K562 (cell line): ENCODE results near the gene PKD1L1. TPM values are rescaled to one million over a fixed set of nuclear protein-coding genes. Genes with fewer than 3 reads are reported as not detected.

Source experiments
- ATAC-seq: fragments of 200-7000 bp; cut with Tn5 transposase; 3 replicates; pipeline ENCODE4 v1.9.1; 2020; ENCODE audit warnings: moderate library complexity
- BruUV-seq: library from RNA; stranded (reverse); fragments of 400-500 nt; replicated peaks from 2 replicates; lab custom pipeline; 2021; lab: Mats Ljungman, UMichigan
- CTCF ChIA-PET: fragments of 300-600 bp; formaldehyde crosslinking; extraction: SDS; loops from one replicate; lab custom pipeline; 2021; ENCODE audit warnings: low intra/inter-chr PET ratio; lab: Yijun Ruan, JAX
- POLR2A ChIA-PET: fragments of 300-600, 350-650 bp; sonication (Branson Sonifier 250); formaldehyde crosslinking; extraction: SDS; loops from one replicate; lab custom pipeline; 2021; ENCODE audit warnings: antibody characterized with exemption, inconsistent platforms; lab: Yijun Ruan, JAX
- DNase-seq, 4 experiments: peaks; one replicate each; pipeline versions ENCODE4 v3.0.0 to v3.0.0-alpha.2; 2011 to 2018; ENCODE audit warnings: low spot score in 3 of 4, mixed read lengths in 3 of 4; ENCODE audit errors: extremely low read depth in 1 of 4
- FAIRE-seq: peaks from 2 replicates; lab custom pipeline; 2011; peaks lifted over from hg19 to GRCh38; lab: Jason Lieb, UNC
- H2AFZ ChIP-seq: 2 replicates; pipeline ENCODE4 v1.6.0; 2011; ENCODE audit warnings: low read depth, low read length, control low read depth, inconsistent platforms
- H3K27ac ChIP-seq: fragments of 200-600 bp; 3 replicates; pipeline ENCODE4 v1.8.0; 2011; ENCODE audit warnings: low read depth, mild to moderate bottlenecking, control low read depth, inconsistent platforms, low read length, moderate library complexity, mixed read lengths; ENCODE audit errors: extremely low read depth
- H3K27me3 ChIP-seq, 2 experiments: fragments of 300-600 bp in 1 of 2; 2 replicates in 1 of 2; 3 replicates in 1 of 2; pipeline versions ENCODE4 v1.6.0 to v1.8.0; 2011; ENCODE audit warnings: inconsistent platforms in 2 of 2, low read length in 2 of 2, mild to moderate bottlenecking in 1 of 2, mixed read lengths in 1 of 2, moderate library complexity in 1 of 2; ENCODE audit not compliant: control insufficient read depth in 2 of 2, insufficient read depth in 2 of 2
- H3K36me3 ChIP-seq: fragments of 300-600 bp; 3 replicates; pipeline ENCODE4 v1.8.0; 2011; ENCODE audit warnings: mild to moderate bottlenecking, low read length, inconsistent platforms; ENCODE audit not compliant: control insufficient read depth, insufficient read depth
- H3K4me1 ChIP-seq, 2 experiments: fragments of 200-600 bp in 1 of 2; replicated peaks in 1 of 2; 2 replicates in 1 of 2; 3 replicates in 1 of 2; pipeline versions ENCODE4 v1.5.1 to v1.8.0; 2011; ENCODE audit warnings: inconsistent platforms in 2 of 2, low read length in 2 of 2, mild to moderate bottlenecking in 1 of 2, mixed read lengths in 1 of 2, moderate library complexity in 1 of 2; ENCODE audit not compliant: control insufficient read depth in 2 of 2, insufficient read depth in 2 of 2
- H3K4me2 ChIP-seq: 2 replicates; pipeline ENCODE4 v1.6.1; 2011; ENCODE audit warnings: low read length, control low read depth, inconsistent platforms, mixed read lengths; ENCODE audit not compliant: insufficient read depth
- H3K4me3 ChIP-seq: fragments of 200-600 bp; sonication (generic), shearing (Covaris generic); 2 replicates; pipeline ENCODE4 v1.5.1; 2016; ENCODE audit warnings: control low read depth, inconsistent platforms
- H3K79me2 ChIP-seq: fragments of 200-600 bp; 3 replicates; pipeline ENCODE4 v1.8.0; 2011; ENCODE audit warnings: low read length, inconsistent platforms; ENCODE audit not compliant: control insufficient read depth, insufficient read depth
- H3K9ac ChIP-seq, 2 experiments: 2 replicates each; pipeline versions ENCODE4 v1.6.0 to v1.6.1; 2011; ENCODE audit warnings: low read depth in 2 of 2, low read length in 2 of 2, control low read depth in 1 of 2, inconsistent platforms in 1 of 2, mild to moderate bottlenecking in 1 of 2, mixed read lengths in 1 of 2; ENCODE audit not compliant: insufficient read depth in 1 of 2
- H3K9me1 ChIP-seq: one replicate; pipeline ENCODE4 v1.6.0; 2011; ENCODE audit warnings: inconsistent platforms, mild to moderate bottlenecking, low read length, moderate library complexity; ENCODE audit not compliant: control insufficient read depth, insufficient read depth
- H3K9me3 ChIP-seq: replicated peaks from 2 replicates; pipeline ENCODE4 v1.5.1; 2011; ENCODE audit warnings: low read depth, low read length, inconsistent platforms; ENCODE audit not compliant: control insufficient read depth, insufficient read depth
- H4K20me1 ChIP-seq: replicated peaks from 2 replicates; pipeline ENCODE4 v1.6.1; 2011; ENCODE audit warnings: low read length, inconsistent platforms, mixed read lengths; ENCODE audit not compliant: control insufficient read depth, insufficient read depth
- CC2D1A ChIP-seq: fragments of 450-650 bp; IDR thresholded peaks from 2 replicates; pipeline ENCODE4 v1.6.1; 2017; ENCODE audit warnings: mild to moderate bottlenecking
- CTCF ChIP-seq, 3 experiments: IDR thresholded peaks in 2 of 3; conservative IDR thresholded peaks in 1 of 3; 2 replicates each; pipeline ENCODE4 v1.5.1; 2011 to 2012; ENCODE audit warnings: low read length in 3 of 3, mild to moderate bottlenecking in 3 of 3, control low read depth in 2 of 3, improper control_type of control experiment in 1 of 3, inconsistent platforms in 1 of 3, low read depth in 1 of 3, mixed read lengths in 1 of 3, moderate library complexity in 1 of 3; ENCODE audit not compliant: insufficient read depth in 2 of 3
- NCOA1 ChIP-seq: fragments of 450-650 bp; IDR thresholded peaks from 2 replicates; pipeline ENCODE4 v1.6.1; 2016; ENCODE audit warnings: low read depth
- NFYB ChIP-seq: IDR thresholded peaks from 2 replicates; pipeline ENCODE4 v1.6.1; 2011; ENCODE audit warnings: mild to moderate bottlenecking, moderate library complexity; ENCODE audit not compliant: insufficient read length; ENCODE audit errors: extremely low read depth
- SETDB1 ChIP-seq: IDR thresholded peaks from one replicate; pipeline ENCODE4 v1.6.1; 2012; ENCODE audit warnings: low read length, control low read depth, inconsistent platforms
- SPI1 ChIP-seq: IDR thresholded peaks from 2 replicates; pipeline ENCODE4 v1.6.1; 2011; ENCODE audit warnings: low read depth, low read length, control low read depth, borderline replicate concordance
- TCF7 ChIP-seq: sonication (generic); IDR thresholded peaks from 2 replicates; pipeline ENCODE4 v1.6.1; 2016; ENCODE audit warnings: antibody characterized with exemption, borderline replicate concordance
- ZC3H4 ChIP-seq: sonication (generic); formaldehyde crosslinking; IDR thresholded peaks from 2 replicates; pipeline ENCODE4 v1.9.0; 2021; ENCODE audit warnings: missing genetic modification reagents, borderline replicate concordance
- ZNF766 ChIP-seq: fragments of 200-800 bp; sonication (Bioruptor generic); conservative IDR thresholded peaks from 2 replicates; pipeline ENCODE4 v1.6.1; 2016; ENCODE audit warnings: missing genetic modification characterization, missing compliant biosample characterization
- WGBS: fragments of 100-300 bp; shearing (Covaris generic); methylation state at CpG from one replicate; pipeline ENCODE4 v1.1.6; 2016; ENCODE audit warnings: low coverage, mixed read lengths; ENCODE audit not compliant: insufficient coverage; ENCODE audit errors: missing lambda C conversion rate; 5-methylcytosine and 5-hydroxymethylcytosine counted together
- in situ Hi-C: fragments of 300-500 bp; cut with MboI; formaldehyde crosslinking; loops from 4 replicates; pipeline ENCODE4 v1.15.0; 2018; ENCODE audit warnings: inconsistent platforms, mixed read lengths
- intact Hi-C: fragments of 100-400 bp; cut with micrococcal nuclease; formaldehyde crosslinking; loops from 2 replicates; pipeline ENCODE4 v1.14.2; 2022
- polyA plus RNA-seq, 8 experiments: library from polyadenylated mRNA; depleted of rRNA in 4 of 8; stranded (reverse) in 5 of 8; unstranded in 3 of 8; fragments of >200 nt; fragmentation: Nextera tagmentation in 2 of 8; fragmentation: Illumina TruSeq in 1 of 8; extraction: Ambion mirVana in 2 of 8; extraction: Trizol in 1 of 8; gene quantifications; 2 replicates each; pipeline versions ENCODE4 v1.2.1 to v1.2.3, GENCODE V29; 2011 to 2014; ENCODE audit warnings: inconsistent platforms in 1 of 8, missing spikeins in 1 of 8
- total RNA-seq, 7 experiments: library from RNA; depleted of rRNA in 6 of 7; stranded (reverse); fragments of >200 nt in 6 of 7; fragmentation: Illumina TruSeq in 2 of 7; extraction: Trizol in 2 of 7; gene quantifications; 2 replicates each; pipeline versions ENCODE4 v1.2.1 to v1.2.3, GENCODE V29; 2011 to 2021; ENCODE audit warnings: low replicate concordance in 1 of 7
- TF ChIP-seq, protein P1 (sequence below): IDR thresholded peaks from 2 replicates; pipeline ENCODE4 v1.6.1; 2011; ENCODE audit warnings: borderline replicate concordance, low read depth, mild to moderate bottlenecking, moderate library complexity, low read length; ENCODE audit not compliant: insufficient read depth, poor library complexity, severe bottlenecking
- TF ChIP-seq, protein P2 (sequence below): sonication (generic); formaldehyde crosslinking; IDR thresholded peaks from 2 replicates; pipeline ENCODE4 v1.8.0; 2022; ENCODE audit warnings: mild to moderate bottlenecking, low read depth, missing genetic modification reagents

PKD1L1 gene
- total and polyA plus RNA-seq, 9 of the 15 experiments (the other 6 are each of a cell fraction or from before 2014, with no cell fraction given): 0.01 to 0.02 TPM; not detected in 7

- TF ChIP-seq, protein P1, sequence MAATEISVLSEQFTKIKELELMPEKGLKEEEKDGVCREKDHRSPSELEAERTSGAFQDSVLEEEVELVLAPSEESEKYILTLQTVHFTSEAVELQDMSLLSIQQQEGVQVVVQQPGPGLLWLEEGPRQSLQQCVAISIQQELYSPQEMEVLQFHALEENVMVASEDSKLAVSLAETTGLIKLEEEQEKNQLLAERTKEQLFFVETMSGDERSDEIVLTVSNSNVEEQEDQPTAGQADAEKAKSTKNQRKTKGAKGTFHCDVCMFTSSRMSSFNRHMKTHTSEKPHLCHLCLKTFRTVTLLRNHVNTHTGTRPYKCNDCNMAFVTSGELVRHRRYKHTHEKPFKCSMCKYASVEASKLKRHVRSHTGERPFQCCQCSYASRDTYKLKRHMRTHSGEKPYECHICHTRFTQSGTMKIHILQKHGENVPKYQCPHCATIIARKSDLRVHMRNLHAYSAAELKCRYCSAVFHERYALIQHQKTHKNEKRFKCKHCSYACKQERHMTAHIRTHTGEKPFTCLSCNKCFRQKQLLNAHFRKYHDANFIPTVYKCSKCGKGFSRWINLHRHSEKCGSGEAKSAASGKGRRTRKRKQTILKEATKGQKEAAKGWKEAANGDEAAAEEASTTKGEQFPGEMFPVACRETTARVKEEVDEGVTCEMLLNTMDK: peak; percentile 86
- TF ChIP-seq CTCF (IDR thresholded peaks at IDR 0.05 in 2 of 3, conservative IDR thresholded peaks at IDR 0.05 in 1 of 3; ENCODE audit: insufficient read depth in 2 of 3, low read depth in 1 of 3, low read length in 3 of 3) (peak; percentile 50 to 67 (median 63)), CC2D1A (peak; percentile 69; the same call in 1 of the 2 replicates), ZC3H4 (CRISPR knock-in tag) (no peak)
Measured at GRCh38 chr7:47991741-47992311, 43.6 kb upstream of the PKD1L1 start (continued).

DNA sequence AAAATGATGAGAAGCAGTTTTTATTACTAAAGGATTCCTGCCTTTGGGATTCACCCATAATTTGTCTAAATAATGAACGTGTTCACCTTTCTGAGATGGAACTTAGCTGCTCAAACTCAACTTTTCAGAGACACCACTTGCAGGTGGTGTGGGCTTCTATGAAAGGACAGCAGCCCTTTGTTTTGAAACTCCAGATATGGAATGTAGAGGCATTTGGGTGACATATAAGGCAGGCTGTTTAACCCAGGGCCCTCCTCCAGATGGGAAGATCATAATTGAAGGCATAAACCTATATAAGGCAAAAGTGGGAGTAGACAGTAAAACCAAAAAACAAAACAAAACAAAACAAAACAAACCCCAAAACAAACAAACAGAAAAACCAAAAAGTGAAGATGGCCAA lies 43.0 kb upstream of the PKD1L1 start:
- in situ Hi-C loops: no loop called here
- Histone ChIP-seq H3K4me3 (no peak overlapping the region), H3K27ac (no peak overlapping the region; the same call in 2 of the 3 replicates), H3K4me1 (peaks cover 0 to 8% of the 10 kb centered on the region in 2 experiments; a peak in 2 of 5 replicates), H3K9me1 (no peaks in the 10 kb centered on the region), H3K27me3 (no peaks in the 10 kb centered on the region), H3K4me2 (peak overlapping the region; percentile 34; the same call in 1 of the 2 replicates), H3K36me3 (no peaks in the 10 kb centered on the region), H2AFZ (peak overlapping the region; percentile 94), H3K9me3 (no peaks in the 10 kb centered on the region), H4K20me1 (no peaks in the 10 kb centered on the region; the same call in 1 of the 2 replicates), H3K79me2 (no peaks in the 10 kb centered on the region), H3K9ac (no peak overlapping the region)
- ChIA-PET CTCF (interaction anchor here (0.7 to 1.4 kb wide), 3 partner anchors 117 to 119 kb away, joined by 3 to 6 read pairs (median 3); no protein-coding TSS in a partner anchor), POLR2A (no interaction called here)
- intact Hi-C loops: loop anchor here (1.0 kb wide), 1 partner anchor 119 kb away; no protein-coding TSS in a partner anchor
- no peak for DNase-seq
- peak; percentile 67 for FAIRE-seq
- 29% methylated on average over 1 of the region's 1 CpG for WGBS
- TF ChIP-seq NFYB (no peak), SPI1 (no peak), SETDB1 (no peak), TCF7 (no peak), NCOA1 (no peak), ZNF766 (CRISPR knock-in tag) (no peak)
- TF ChIP-seq, protein P2, sequence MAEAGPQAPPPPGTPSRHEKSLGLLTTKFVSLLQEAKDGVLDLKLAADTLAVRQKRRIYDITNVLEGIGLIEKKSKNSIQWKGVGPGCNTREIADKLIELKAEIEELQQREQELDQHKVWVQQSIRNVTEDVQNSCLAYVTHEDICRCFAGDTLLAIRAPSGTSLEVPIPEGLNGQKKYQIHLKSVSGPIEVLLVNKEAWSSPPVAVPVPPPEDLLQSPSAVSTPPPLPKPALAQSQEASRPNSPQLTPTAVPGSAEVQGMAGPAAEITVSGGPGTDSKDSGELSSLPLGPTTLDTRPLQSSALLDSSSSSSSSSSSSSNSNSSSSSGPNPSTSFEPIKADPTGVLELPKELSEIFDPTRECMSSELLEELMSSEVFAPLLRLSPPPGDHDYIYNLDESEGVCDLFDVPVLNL: no peak
- BruUV-seq: no TSS peak
- ATAC-seq: peak; percentile 16; the same call in 2 of the 3 replicates
